Gastroesophageal sphincter (tissue), 3 donors: Measurements from ENCODE around the gene PRSS16.

ENCODE experiments used
- CTCF ChIP-seq, 4 experiments: fragments of 200-600 bp in 2 of 4; fragments of 450-650 bp in 2 of 4; sonication (generic) in 1 of 4; IDR thresholded peaks; one replicate each; pipeline ENCODE4 v1.5.1; 2017 to 2019; ENCODE audit warnings: antibody characterized with exemption in 4 of 4, mild to moderate bottlenecking in 2 of 4, moderate library complexity in 2 of 4
- EP300 ChIP-seq: sonication (generic); formaldehyde crosslinking; IDR thresholded peaks from one replicate; pipeline ENCODE4 v1.6.1; 2017; ENCODE audit warnings: antibody characterized with exemption, mild to moderate bottlenecking
- POLR2A ChIP-seq, 2 donors: fragments of 450-650 bp; IDR thresholded peaks; one replicate each; pipeline ENCODE4 v1.6.1; 2017; ENCODE audit warnings: antibody characterized with exemption in 2 of 2, mild to moderate bottlenecking in 2 of 2, moderate library complexity in 1 of 2
- POLR2AphosphoS5 ChIP-seq: sonication (generic); formaldehyde crosslinking; IDR thresholded peaks from one replicate; pipeline ENCODE4 v1.6.1; 2017; ENCODE audit warnings: antibody characterized with exemption

- TF ChIP-seq CTCF (IDR thresholded peaks at IDR 0.05) (no peak), POLR2A (IDR thresholded peaks at IDR 0.05) (no peak), POLR2AphosphoS5 (no peak), EP300 (no peak)
Measured at GRCh38 chr6:27251112-27251605, 3.7 kb downstream of the PRSS16 start.
